Type B pancreatic cell (in vitro differentiated cells): ENCODE results near the gene KIF26B. TPM values are rescaled to one million over a fixed set of nuclear protein-coding genes. Genes with fewer than 3 reads are reported as not detected.

Experiments used
- DNase-seq: peaks from one replicate; pipeline ENCODE4 v3.0.0; 2021; ENCODE audit warnings: mixed read lengths; ENCODE audit not compliant: unreplicated experiment; ENCODE audit errors: extremely low spot score
- H3K27ac Mint-ChIP-seq: 2 replicates; pipeline ENCODE4 v1.8.0; 2021; ENCODE audit warnings: mild to moderate bottlenecking, mixed read lengths
- H3K27me3 Mint-ChIP-seq: 2 replicates; pipeline ENCODE4 v1.8.0; 2021; ENCODE audit warnings: mixed read lengths
- H3K36me3 Mint-ChIP-seq: 2 replicates; pipeline ENCODE4 v1.8.0; 2021; ENCODE audit warnings: mixed read lengths
- H3K4me1 Mint-ChIP-seq: one replicate; pipeline ENCODE4 v1.8.0; 2021; ENCODE audit warnings: mixed read lengths; ENCODE audit not compliant: unreplicated experiment
- H3K4me3 Mint-ChIP-seq: 2 replicates; pipeline ENCODE4 v1.8.0; 2021; ENCODE audit warnings: mild to moderate bottlenecking, mixed read lengths
- H3K9me3 Mint-ChIP-seq: 2 replicates; pipeline ENCODE4 v1.8.0; 2021; ENCODE audit warnings: mixed read lengths
- CTCF ChIP-seq: fragments of 200-600 bp; sonication (generic); conservative IDR thresholded peaks from 2 replicates; pipeline ENCODE4 v1.5.0; 2021; ENCODE audit warnings: antibody characterized with exemption, mild to moderate bottlenecking
- total RNA-seq: library from RNA; stranded (reverse); gene quantifications from 2 replicates; pipeline ENCODE4 v1.2.1, GENCODE V29; 2021; ENCODE audit warnings: low replicate concordance

KIF26B gene
- total RNA-seq, 1 donor from 2014 or later, result 22.1 TPM

- Mint-ChIP-seq H3K36me3 (peaks cover 6% of the 10 kb centered on the region), H3K27ac (no peak overlapping the region), H3K9me3 (no peaks in the 10 kb centered on the region), H3K4me1 (peaks cover 28% of the 10 kb centered on the region), H3K27me3 (no peaks in the 10 kb centered on the region), H3K4me3 (no peak overlapping the region)
- no peak for TF ChIP-seq CTCF
- no peak for DNase-seq
Observed at GRCh38 chr1:245258271-245258920, 103.6 kb downstream of the KIF26B start.

- Mint-ChIP-seq H3K27me3 (no peaks in the 10 kb centered on the region), H3K4me3 (no peak overlapping the region), H3K9me3 (no peaks in the 10 kb centered on the region), H3K4me1 (peaks cover 32% of the 10 kb centered on the region), H3K27ac (no peak overlapping the region), H3K36me3 (peaks cover 6% of the 10 kb centered on the region)
- DNase-seq, result no peak
- no peak for TF ChIP-seq CTCF
Observed at GRCh38 chr1:245260110-245260882, 105.5 kb downstream of the KIF26B start.

GRCh38 chr1:245260883-245261282, 106.1 kb downstream of the KIF26B start:
- Mint-ChIP-seq H3K27me3 (no peaks in the 10 kb centered on the region), H3K4me3 (no peak overlapping the region), H3K9me3 (no peaks in the 10 kb centered on the region), H3K4me1 (peaks cover 32% of the 10 kb centered on the region), H3K27ac (no peak overlapping the region), H3K36me3 (peaks cover 6% of the 10 kb centered on the region)
- DNase-seq, result no peak
- no peak for TF ChIP-seq CTCF

- Mint-ChIP-seq H3K4me1 (peaks cover 28% of the 10 kb centered on the region), H3K36me3 (peaks cover 3% of the 10 kb centered on the region), H3K27me3 (no peaks in the 10 kb centered on the region), H3K9me3 (no peaks in the 10 kb centered on the region), H3K4me3 (no peak overlapping the region), H3K27ac (peak overlapping the region; percentile 19)
- no peak for TF ChIP-seq CTCF
- DNase-seq, result no peak
Observed at GRCh38 chr1:245261786-245262185, 107.0 kb downstream of the KIF26B start.

GRCh38 chr1:245263529-245264095, 108.8 kb downstream of the KIF26B start:
- H3K27me3 Mint-ChIP-seq, result no peaks in the 10 kb centered on the region
- peaks cover 21% of the 10 kb centered on the region for H3K4me1 Mint-ChIP-seq
- H3K4me3 Mint-ChIP-seq, result no peak overlapping the region
- no peak for DNase-seq
- H3K9me3 Mint-ChIP-seq, result no peaks in the 10 kb centered on the region
- no peak for TF ChIP-seq CTCF
- no peak overlapping the region for H3K27ac Mint-ChIP-seq
- H3K36me3 Mint-ChIP-seq, result no peaks in the 10 kb centered on the region
